H9 (cell line): ENCODE measurements around the gene OR4N2. TPM values are rescaled to one million over a fixed set of nuclear protein-coding genes. Genes with fewer than 3 reads are reported as not detected.
"Not testable (repeated sequence)": the region's sequence is repeated elsewhere in the genome, so short reads cannot be mapped to it uniquely, and the experiment has no call there.

Experiments used
- DNase-seq: peaks from one replicate; pipeline ENCODE4 v3.0.0-alpha.2; 2017
- H2AFZ ChIP-seq: one replicate; pipeline ENCODE4 v1.6.1; 2013; ENCODE audit warnings: mild to moderate bottlenecking, low read length, control low read depth, moderate library complexity
- H2AK5ac ChIP-seq: 2 replicates; pipeline ENCODE4 v1.6.1; 2013; ENCODE audit warnings: low read length, control low read depth, mixed read lengths; ENCODE audit not compliant: insufficient read length
- H2BK120ac ChIP-seq: one replicate; pipeline ENCODE4 v1.6.1; 2013; ENCODE audit warnings: low read depth, mild to moderate bottlenecking, low read length, control low read depth, inconsistent platforms; ENCODE audit not compliant: poor library complexity, severe bottlenecking
- H2BK12ac ChIP-seq: 2 replicates; pipeline ENCODE4 v1.6.1; 2013; ENCODE audit warnings: low read length, control low read depth, mixed read lengths, low read depth; ENCODE audit not compliant: insufficient read length
- H2BK15ac ChIP-seq: 2 replicates; pipeline ENCODE4 v1.6.1; 2013; ENCODE audit warnings: low read depth, low read length, control low read depth
- H2BK20ac ChIP-seq: one replicate; pipeline ENCODE4 v1.6.1; 2013; ENCODE audit warnings: low read depth, mild to moderate bottlenecking, low read length, control low read depth, inconsistent platforms; ENCODE audit not compliant: poor library complexity, severe bottlenecking
- H2BK5ac ChIP-seq: 2 replicates; pipeline ENCODE4 v1.6.1; 2013; ENCODE audit warnings: low read length, control low read depth, mixed read lengths; ENCODE audit not compliant: insufficient read length
- H3K14ac ChIP-seq: 2 replicates; pipeline ENCODE4 v1.6.1; 2013; ENCODE audit warnings: low read length, control low read depth; ENCODE audit not compliant: insufficient read depth
- H3K18ac ChIP-seq: 2 replicates; pipeline ENCODE4 v1.6.1; 2013; ENCODE audit warnings: low read depth, mild to moderate bottlenecking, mixed read lengths, low read length, control low read depth; ENCODE audit not compliant: insufficient read length
- H3K23ac ChIP-seq: 2 replicates; pipeline ENCODE4 v1.6.1; 2013; ENCODE audit warnings: low read length, control low read depth, mixed read lengths, low read depth; ENCODE audit not compliant: insufficient read length
- H3K23me2 ChIP-seq: 2 replicates; pipeline ENCODE4 v1.6.1; 2013; ENCODE audit warnings: low read depth, mild to moderate bottlenecking, mixed read lengths, low read length, control low read depth; ENCODE audit not compliant: insufficient read length, poor library complexity, severe bottlenecking
- H3K27ac ChIP-seq: 2 replicates; pipeline ENCODE4 v1.5.1; 2013; ENCODE audit warnings: low read length, control low read depth, mixed read lengths, low read depth; ENCODE audit not compliant: insufficient read length
- H3K27me3 ChIP-seq: 2 replicates; pipeline ENCODE4 v1.6.1; 2013; ENCODE audit warnings: low read length, control low read depth, inconsistent platforms; ENCODE audit not compliant: insufficient read depth
- H3K4ac ChIP-seq: 2 replicates; pipeline ENCODE4 v1.6.1; 2013; ENCODE audit warnings: low read depth, mild to moderate bottlenecking, control low read depth, inconsistent platforms, low read length, moderate library complexity
- H3K4me1 ChIP-seq: 2 replicates; pipeline ENCODE4 v1.6.1; 2013; ENCODE audit warnings: low read length, control low read depth, inconsistent platforms; ENCODE audit not compliant: insufficient read depth
- H3K4me2 ChIP-seq: 2 replicates; pipeline ENCODE4 v1.6.1; 2013; ENCODE audit warnings: low read length, control low read depth, mixed read lengths; ENCODE audit not compliant: insufficient read length, insufficient read depth
- H3K56ac ChIP-seq: 2 replicates; pipeline ENCODE4 v1.6.1; 2013; ENCODE audit warnings: low read depth, mild to moderate bottlenecking, mixed read lengths, low read length, control low read depth; ENCODE audit not compliant: insufficient read length
- H3K79me1 ChIP-seq: 2 replicates; pipeline ENCODE4 v1.6.1; 2013; ENCODE audit warnings: low read depth, mild to moderate bottlenecking, moderate library complexity, low read length, control low read depth, inconsistent platforms; ENCODE audit not compliant: insufficient read depth, poor library complexity, severe bottlenecking
- H3K79me2 ChIP-seq: 2 replicates; pipeline ENCODE4 v1.6.1; 2013; ENCODE audit warnings: low read length, control low read depth, inconsistent platforms; ENCODE audit not compliant: insufficient read depth
- H3K9ac ChIP-seq: 2 replicates; pipeline ENCODE4 v1.6.1; 2013; ENCODE audit warnings: low read length, control low read depth, mixed read lengths; ENCODE audit not compliant: insufficient read length; ENCODE audit errors: extremely low read depth
- H3K9me3 ChIP-seq: one replicate; pipeline ENCODE4 v1.6.1; 2013; ENCODE audit warnings: low read depth, low read length, inconsistent platforms; ENCODE audit not compliant: control insufficient read depth
- H3T11ph ChIP-seq: one replicate; pipeline ENCODE4 v1.6.1; 2013; ENCODE audit warnings: mild to moderate bottlenecking, low read length, control low read depth, inconsistent platforms
- H4K20me1 ChIP-seq: one replicate; pipeline ENCODE4 v1.6.1; 2013; ENCODE audit not compliant: control insufficient read depth, insufficient read length, insufficient read depth
- H4K5ac ChIP-seq: 2 replicates; pipeline ENCODE4 v1.6.1; 2013; ENCODE audit warnings: low read depth, mild to moderate bottlenecking, mixed read lengths, low read length, control low read depth; ENCODE audit not compliant: insufficient read length
- H4K8ac ChIP-seq: replicated peaks from 2 replicates; pipeline ENCODE4 v1.6.1; 2013; ENCODE audit warnings: low read length, control low read depth, mixed read lengths, low read depth; ENCODE audit not compliant: insufficient read length
- H4K91ac ChIP-seq: 2 replicates; pipeline ENCODE4 v1.6.1; 2013; ENCODE audit warnings: low read depth, mild to moderate bottlenecking, moderate library complexity, mixed read lengths, low read length, control low read depth; ENCODE audit not compliant: insufficient read length
- H3K27ac Mint-ChIP-seq, 3 experiments: 2 replicates in 2 of 3; 3 replicates in 1 of 3; pipeline ENCODE4 v1.8.0; 2020 to 2021; ENCODE audit warnings: mixed read lengths in 3 of 3, mild to moderate bottlenecking in 1 of 3, moderate library complexity in 1 of 3
- H3K27me3 Mint-ChIP-seq: 2 replicates; pipeline ENCODE4 v1.8.0; 2021; ENCODE audit warnings: low read depth, mild to moderate bottlenecking, moderate library complexity, mixed read lengths
- H3K36me3 Mint-ChIP-seq, 3 experiments: 2 replicates in 2 of 3; 3 replicates in 1 of 3; pipeline ENCODE4 v1.8.0; 2020 to 2021; ENCODE audit warnings: low read depth in 3 of 3, mixed read lengths in 3 of 3; ENCODE audit not compliant: insufficient read depth in 1 of 3
- H3K4me1 Mint-ChIP-seq, 2 experiments: 2 replicates each; pipeline ENCODE4 v1.8.0; 2020; ENCODE audit warnings: mixed read lengths in 2 of 2
- H3K4me3 Mint-ChIP-seq, 2 experiments: 2 replicates in 1 of 2; 3 replicates in 1 of 2; pipeline ENCODE4 v1.8.0; 2020 to 2021; ENCODE audit warnings: mild to moderate bottlenecking in 2 of 2, mixed read lengths in 2 of 2, moderate library complexity in 1 of 2
- H3K9me3 Mint-ChIP-seq, 2 experiments: 2 replicates in 1 of 2; 3 replicates in 1 of 2; pipeline ENCODE4 v1.8.0; 2020; ENCODE audit warnings: mild to moderate bottlenecking in 2 of 2, mixed read lengths in 2 of 2, moderate library complexity in 1 of 2
- CTCF ChIP-seq: fragments of 200-600 bp; sonication (generic); conservative IDR thresholded peaks from 3 replicates; pipeline ENCODE4 v1.8.0; 2021; ENCODE audit warnings: antibody characterized with exemption, mild to moderate bottlenecking
- WGBS: extraction: QIAGEN DNeasy Blood & Tissue Kit; methylation state at CpG from one replicate; pipeline ENCODE4 v1.1.7; 2013; ENCODE audit warnings: missing lambda C conversion rate, low lambda C conversion rate, mixed read lengths; ENCODE audit not compliant: insufficient read length; ENCODE audit errors: extremely low coverage; 5-methylcytosine and 5-hydroxymethylcytosine counted together
- total RNA-seq: library from RNA; stranded (reverse); gene quantifications from 2 replicates; pipeline ENCODE4 v1.2.1, GENCODE V29; 2021

The OR4N2 gene
- total RNA-seq, 1 experiment from 2014 or later, result not detected

GRCh38 chr14:19823765-19824164, 20.2 kb downstream of the OR4N2 start:
- Mint-ChIP-seq H3K27ac (no peak overlapping the region), H3K4me1 (no peaks in the 10 kb centered on the region), H3K27me3 (no peaks in the 10 kb centered on the region; the same call in 1 of the 2 replicates), H3K36me3 (peaks cover 11 to 29% (median 13%) of the 10 kb centered on the region in 3 experiments), H3K4me3 (no peak overlapping the region), H3K9me3 (peaks cover 0 to 6% of the 10 kb centered on the region in 2 experiments; a peak in 4 of 5 replicates)
- Histone ChIP-seq H4K91ac (no peak overlapping the region), H3K27ac (no peak overlapping the region), H3K23me2 (no peaks in the 10 kb centered on the region), H3K14ac (no peak overlapping the region), H3K23ac (no peak overlapping the region), H3K18ac (no peak overlapping the region), H3K4ac (no peak overlapping the region), H3K9me3 (peaks cover 84% of the 10 kb centered on the region), H2BK15ac (no peak overlapping the region), H2AK5ac (no peak overlapping the region), H4K20me1 (no peaks in the 10 kb centered on the region), H3K4me2 (no peak overlapping the region), H2BK5ac (no peak overlapping the region), H3K27me3 (no peaks in the 10 kb centered on the region), H3K79me1 (no peaks in the 10 kb centered on the region), H2BK120ac (no peak overlapping the region), H4K5ac (no peak overlapping the region), H3T11ph (no peak overlapping the region), H3K56ac (no peak overlapping the region), H3K9ac (no peak overlapping the region), H2AFZ (no peak overlapping the region), H2BK12ac (no peak overlapping the region), H2BK20ac (no peak overlapping the region), H3K79me2 (no peaks in the 10 kb centered on the region), H4K8ac (no peak overlapping the region), H3K4me1 (no peaks in the 10 kb centered on the region)
- TF ChIP-seq CTCF, result no peak
- WGBS, result no CpG with 5 or more reads among the region's 1 CpG
- DNase-seq, result no peak

GRCh38 chr14:19827626-19828244, 24.2 kb downstream of the OR4N2 start:
- H2BK5ac ChIP-seq, H2BK12ac ChIP-seq, H3K23ac ChIP-seq, H2BK20ac ChIP-seq, H3K27ac ChIP-seq, H2AFZ ChIP-seq, H3K4me2 ChIP-seq, H3K27ac Mint-ChIP-seq, H4K8ac ChIP-seq, H2BK15ac ChIP-seq, H3K27me3 ChIP-seq, H3K56ac ChIP-seq, H4K91ac ChIP-seq, H3K4me1 ChIP-seq, H4K20me1 ChIP-seq, H3T11ph ChIP-seq, H3K23me2 ChIP-seq, H3K27me3 Mint-ChIP-seq, H3K4me1 Mint-ChIP-seq, DNase-seq, H2BK120ac ChIP-seq, H3K4me3 Mint-ChIP-seq, H3K79me1 ChIP-seq, H3K9ac ChIP-seq, H3K79me2 ChIP-seq, H3K4ac ChIP-seq, H4K5ac ChIP-seq, H3K14ac ChIP-seq, H3K18ac ChIP-seq, H2AK5ac ChIP-seq: not testable (repeated sequence)
- peaks cover 2 to 32% (median 5%) of the 10 kb centered on the region in 3 experiments; a peak in 5 of 7 replicates for H3K36me3 Mint-ChIP-seq
- peaks cover 76% of the 10 kb centered on the region for H3K9me3 ChIP-seq
- peaks cover 0 to 21% of the 10 kb centered on the region in 2 experiments for H3K9me3 Mint-ChIP-seq
- no CpG with 5 or more reads among the region's 12 CpGs for WGBS
